ENCODE results near the gene ARHGAP26.

ARHGAP26 gene

DNA sequence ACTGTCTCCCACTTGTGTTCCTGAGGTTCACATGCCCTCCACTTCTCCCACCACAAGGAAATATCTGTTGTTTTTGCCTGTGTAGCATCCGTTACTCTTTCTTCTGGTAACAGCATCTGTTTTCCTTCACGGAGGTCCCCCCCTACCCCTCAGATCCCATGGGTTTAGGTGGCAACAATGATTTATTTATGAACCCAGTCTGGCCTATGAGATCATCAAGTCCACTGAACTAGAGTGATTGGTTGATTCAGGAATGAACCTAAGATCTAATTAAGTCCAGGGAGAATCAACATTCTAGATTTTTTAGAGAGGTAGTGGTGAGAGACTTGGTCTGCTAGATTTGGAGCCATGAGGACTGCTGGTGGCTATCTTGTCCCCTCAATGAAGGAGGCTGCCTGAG lies 466.5 kb downstream of the ARHGAP26 start:
- DNase-seq = no peak

DNA sequence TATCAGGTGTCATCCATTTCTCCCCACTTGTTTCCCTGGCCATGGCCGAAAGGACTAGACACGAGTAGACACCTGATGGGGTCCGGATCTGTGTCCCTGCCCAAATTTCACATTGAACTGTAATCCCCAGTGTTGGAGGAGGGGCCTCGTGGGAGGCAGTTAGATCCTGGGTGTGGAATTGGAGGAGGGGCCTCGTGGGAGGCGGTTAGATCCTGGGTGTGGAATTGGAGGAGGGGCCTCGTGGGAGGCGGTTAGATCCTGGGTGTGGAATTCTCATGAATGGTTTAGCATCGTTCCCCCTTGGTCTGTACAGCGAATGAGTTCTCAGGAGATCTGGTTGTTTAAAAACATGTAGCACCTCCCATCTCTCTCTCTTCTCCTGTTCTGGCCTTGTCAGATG lies 467.5 kb downstream of the ARHGAP26 start:
- no peak for DNase-seq

DNA sequence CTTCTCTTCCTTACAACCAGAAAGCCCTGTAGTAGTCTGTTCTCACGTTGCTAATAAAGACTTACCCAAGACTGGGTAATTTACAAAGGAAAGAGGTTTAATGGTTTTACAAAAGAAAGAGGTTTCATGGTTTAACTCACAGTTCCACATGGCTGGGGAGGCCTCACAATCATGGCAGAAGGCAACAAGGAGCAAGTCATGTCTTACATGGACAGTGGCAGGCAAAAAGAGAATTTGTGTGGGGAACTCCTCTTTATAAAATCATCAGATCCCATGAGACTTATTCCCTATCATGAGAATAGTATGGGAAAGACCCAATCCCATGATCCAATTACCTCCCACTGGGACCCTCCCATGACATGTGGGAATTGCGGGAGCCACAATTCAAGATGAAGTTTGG lies 468.4 kb downstream of the ARHGAP26 start:
- no peak for DNase-seq

DNA sequence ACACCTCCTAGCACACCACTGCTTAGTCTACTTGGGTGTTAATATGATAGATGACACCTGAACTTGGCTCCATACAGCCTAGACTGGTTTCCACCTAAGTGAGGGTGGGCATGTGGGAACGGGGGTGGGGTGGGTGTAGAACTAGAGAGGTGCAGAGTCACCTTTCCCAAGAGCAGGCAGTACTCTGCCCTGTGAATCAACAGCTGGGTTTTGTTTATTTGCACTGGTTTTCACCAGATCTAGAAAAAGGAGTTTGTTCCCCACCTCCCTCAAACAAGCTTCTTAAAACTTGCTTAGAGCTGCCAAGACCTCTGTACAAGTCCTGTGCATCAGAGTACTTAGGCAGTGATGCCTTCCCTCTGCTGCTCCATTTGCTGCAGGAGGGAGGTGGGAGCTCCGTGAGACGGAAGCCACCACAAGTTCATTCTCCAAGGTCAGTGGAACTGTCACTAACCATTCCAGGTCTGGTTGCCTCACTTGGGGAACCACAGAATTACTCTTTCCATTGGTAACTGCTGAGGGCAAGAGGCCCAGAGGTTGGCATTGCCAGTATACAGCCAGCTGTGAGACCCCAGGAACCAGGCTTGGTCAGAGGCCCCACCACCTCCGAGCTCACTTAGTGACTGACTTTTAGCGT lies 469.8 kb downstream of the ARHGAP26 start:
- DNase-seq = no peak

DNA sequence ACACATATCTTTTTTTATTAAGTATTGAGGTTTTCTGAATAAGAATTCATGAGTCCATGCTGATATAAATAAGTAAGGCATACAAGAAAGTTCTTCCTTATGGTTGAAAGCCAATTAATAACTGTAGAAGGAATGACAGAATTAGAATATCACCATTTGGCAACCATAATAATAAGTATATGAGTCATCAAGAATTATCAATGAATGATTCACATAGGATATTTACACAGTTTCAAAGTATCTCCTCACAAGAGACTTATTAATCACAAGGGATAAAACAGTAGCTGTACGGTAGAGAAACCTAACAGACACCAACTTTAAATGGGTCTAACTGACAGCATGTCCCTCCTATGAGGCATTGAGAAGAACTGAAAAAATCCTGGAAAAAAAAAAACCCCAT lies 471.7 kb downstream of the ARHGAP26 start:
- DNase-seq = no peak

DNA sequence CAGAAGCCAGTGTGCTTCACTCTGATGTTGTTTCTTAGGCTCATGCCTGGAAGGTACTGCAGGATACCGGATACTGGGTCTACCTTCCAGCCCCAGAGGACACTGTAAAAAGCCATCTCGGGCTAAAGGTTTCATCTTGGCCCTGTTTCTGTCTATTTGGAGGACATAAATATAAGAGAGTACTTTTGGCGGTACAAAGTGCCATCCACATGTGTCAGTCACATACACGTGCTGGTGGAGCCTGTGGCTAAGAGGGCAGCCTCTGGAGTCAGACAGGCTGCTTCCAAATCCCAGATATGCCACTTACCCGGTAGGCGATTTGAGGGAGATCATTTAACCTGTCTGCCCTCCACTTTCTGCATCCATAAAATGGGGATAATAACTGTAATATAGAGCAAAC lies 472.9 kb downstream of the ARHGAP26 start:
- no peak for DNase-seq

DNA sequence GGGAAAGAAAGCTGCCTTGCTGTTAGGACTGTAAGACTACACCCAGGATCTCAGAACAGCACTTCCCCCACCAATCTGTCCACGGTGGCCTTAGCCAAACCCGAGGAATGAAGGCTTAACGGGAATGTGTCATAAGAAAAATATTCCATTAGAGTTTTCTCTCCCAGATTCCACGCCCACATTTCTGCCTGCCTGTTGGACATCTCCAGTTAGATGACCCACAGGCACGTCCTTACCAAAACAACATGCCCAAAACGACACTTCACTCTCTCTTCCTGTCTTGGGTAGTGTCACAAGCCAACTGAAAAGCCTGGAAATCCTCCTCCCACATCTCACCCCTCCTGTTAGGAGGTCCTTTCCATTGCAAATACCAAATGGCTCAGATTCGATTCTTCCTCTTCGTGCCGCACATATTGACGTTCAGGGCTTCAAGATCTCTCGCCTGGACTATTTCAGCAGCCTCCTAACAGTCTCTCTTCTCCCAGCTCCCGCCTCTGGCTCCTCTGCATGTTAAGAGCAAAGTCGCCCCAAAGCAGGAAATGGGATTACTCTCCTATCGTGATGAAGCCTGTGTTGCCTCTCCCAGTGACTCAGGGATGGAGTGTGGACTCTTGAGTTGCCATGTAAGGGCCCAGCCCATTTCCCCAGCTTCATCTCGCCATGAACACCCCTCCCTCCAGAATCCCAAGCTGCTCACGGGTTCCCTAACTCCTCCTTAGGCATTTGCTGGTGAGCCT lies 474.0 kb downstream of the ARHGAP26 start:
- peak; percentile 98 for DNase-seq

DNA sequence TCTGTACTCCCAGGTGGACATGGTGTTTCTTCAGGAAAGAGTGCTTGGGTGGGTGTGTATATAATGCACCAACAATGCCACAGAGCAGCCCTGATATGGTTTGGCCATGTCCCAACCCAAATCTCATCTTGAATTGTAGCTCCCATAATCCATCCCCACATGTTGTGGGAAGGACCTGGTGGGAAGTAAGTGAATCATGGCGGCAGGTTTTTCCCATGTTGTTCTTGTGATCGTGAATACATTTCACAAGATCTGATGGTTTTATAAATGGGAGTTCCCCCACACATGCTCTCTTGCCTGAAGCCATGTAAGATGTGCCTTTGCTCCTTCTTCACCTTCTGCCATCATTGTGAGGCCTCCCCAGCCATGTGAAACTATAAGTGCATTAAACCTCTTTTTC lies 474.8 kb downstream of the ARHGAP26 start:
- DNase-seq = no peak

DNA sequence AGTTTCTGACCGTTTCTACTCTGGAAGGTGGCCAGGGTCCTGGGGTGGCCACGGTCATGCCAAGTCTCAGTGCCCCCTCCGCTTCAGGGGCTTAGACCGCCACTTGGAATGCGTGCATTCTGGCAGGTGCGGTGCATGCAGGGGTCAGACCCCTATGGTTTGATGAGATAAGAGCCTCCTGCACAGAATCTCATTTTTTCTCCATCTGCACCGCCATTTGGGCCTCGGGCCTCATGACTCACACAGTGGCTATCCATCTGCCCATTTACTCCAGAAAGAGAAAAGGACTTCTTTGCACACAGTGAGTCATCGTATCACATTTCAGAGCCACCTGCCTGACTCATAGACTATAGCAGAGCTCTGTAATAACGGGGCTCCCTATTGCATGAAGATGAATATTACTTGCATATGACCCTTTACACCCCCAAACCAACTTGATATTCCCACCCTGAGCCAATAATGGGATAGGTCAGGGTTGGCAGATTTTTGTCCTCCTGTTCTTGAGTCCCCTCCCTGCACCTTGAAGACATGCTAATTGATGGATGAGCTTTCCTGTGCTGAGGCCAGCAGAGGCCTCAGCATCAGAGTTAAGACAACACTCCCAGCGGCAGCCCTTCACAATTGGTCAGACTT lies 475.9 kb downstream of the ARHGAP26 start:
- peak; percentile 92 for DNase-seq

DNA sequence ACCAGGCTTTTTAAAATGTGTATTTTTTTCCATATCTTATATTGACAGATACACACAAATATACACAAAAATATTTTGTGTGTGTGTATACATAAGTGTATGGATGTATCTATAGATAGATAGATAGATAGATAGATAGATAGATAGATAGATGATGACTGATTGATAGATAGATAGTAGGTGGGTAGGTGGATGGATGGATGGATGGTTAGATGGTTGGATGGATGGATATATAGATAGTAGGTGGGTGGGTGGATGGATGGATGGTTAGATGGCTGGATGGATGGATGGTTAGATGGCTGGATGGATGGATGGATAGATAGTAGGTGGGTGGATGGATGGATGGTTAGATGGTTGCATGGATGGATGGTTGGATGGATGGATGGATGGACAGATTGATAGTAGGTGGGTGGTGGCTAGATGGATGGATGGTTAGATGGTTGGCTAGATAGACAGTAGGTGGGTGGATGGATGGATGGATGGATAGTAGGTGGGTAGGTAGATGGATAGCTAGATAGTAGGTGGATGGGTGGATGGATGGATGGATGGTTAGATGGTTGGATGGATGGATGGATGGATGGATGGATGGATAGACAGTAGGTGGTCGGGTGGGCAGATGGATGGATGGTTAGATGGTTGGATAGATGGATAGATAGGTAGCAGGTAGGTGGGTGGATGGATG lies 477.1 kb downstream of the ARHGAP26 start:
- DNase-seq = no peak

DNA sequence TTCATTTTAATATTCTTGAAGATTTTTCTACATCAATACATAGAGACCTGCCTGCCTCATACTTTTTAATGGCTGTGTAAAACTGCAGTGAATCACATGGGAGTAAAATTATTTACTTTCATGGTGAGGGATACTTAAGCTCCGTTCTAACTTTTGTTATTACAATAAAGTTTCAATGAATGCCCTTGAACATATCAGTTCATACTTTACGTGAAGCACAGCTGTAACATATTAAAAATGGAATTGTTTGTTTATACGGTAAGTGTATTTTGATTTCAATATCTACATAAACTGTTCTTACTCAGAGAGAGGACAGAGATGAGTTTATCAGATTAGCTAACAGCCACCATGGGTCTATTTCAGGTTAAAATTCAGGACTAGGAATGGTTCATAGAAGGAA lies 478.2 kb downstream of the ARHGAP26 start:
- DNase-seq = no peak

DNA sequence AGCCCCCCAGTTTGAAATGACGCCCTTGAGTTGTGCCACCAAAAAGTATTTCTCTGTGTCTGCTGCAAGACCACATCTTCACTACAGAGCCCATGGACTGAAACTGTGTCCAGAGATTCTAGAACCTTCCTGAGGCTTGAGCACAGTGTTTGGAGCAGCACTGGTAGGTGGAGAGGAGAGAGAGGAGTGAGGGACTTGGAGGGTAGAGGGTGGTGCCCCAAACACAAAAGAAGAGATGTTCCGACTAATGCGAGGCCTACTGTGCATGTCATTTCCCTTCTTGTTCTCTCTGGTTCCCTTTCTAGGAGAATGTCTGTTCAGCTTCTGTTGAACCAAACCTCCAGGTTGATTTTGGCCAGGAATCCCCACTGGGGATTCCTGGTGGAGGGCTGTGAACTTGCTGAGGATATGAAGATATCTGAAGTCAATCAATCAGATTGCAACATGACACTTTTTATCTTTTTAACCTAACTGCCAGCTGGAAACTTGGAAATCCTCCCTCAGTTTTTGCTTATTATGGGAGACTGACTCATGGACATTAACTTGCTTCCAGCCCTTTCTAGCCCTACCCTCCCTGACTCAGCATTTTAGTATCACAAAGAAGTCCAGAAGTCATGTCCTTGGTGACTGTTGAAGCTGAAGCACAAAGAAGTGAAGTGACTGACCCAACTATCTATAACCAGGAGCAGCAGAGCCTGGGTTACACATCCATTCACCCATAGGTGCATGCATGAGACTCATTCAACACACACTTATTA lies 478.8 kb downstream of the ARHGAP26 start:
- peak; percentile 48 for DNase-seq

DNA sequence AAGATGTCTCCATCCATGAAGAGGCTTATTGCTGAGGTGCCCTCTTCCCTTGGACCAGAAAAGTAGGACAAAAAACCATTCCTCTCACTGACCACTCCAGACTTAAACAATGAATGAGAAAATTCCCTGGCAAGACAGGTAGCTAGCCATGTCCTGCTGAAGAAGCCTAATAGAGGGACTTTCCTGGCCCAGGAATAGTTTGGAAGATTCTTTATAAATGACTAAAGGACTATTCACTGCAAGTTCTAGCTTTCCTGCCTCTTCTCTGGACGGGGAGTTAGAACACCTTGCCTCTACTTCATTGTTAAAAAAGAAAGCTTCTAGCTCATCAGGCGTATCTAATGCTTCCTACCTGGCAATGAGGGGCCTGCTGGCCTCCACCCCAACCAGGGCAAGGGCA lies 479.7 kb downstream of the ARHGAP26 start:
- no peak for DNase-seq

DNA sequence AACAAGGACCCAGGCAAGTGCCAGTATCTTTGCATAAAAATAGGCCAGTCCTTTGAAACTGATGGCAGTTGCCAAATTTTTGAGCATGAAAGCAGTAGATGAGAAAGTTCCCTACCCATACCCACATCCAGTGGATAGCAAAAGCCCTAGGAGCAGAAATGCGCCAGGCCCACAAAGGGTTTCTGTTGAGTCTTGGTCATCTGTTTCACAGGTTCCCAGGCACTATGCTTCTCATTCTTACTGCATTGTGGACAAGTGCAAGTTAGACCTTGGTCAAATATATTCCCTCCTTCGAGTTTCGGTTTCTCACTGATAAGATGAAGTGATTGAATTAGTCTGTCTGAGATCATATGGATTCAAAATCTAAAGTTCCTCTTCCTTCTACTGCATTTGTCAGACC lies 481.0 kb downstream of the ARHGAP26 start:
- DNase-seq = no peak

DNA sequence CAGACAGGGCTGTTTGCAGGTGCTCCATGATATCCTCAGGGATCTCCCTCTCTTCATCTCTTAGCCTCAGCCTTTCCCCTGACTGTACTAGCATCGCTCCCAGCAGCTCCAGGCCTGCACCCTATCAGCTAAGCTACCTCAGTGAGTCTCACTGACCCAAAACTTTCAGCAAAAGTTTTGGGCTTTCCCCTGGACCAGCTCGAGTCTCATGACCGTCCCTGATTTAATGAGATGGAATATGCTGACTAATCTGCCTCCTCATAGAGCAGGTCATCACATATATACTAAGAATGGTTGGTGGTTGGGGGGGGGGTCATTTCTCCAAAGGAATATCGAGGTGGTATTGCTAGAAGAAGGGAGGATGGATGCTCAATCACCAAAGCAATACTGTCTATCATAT lies 481.8 kb downstream of the ARHGAP26 start:
- DNase-seq = no peak

DNA sequence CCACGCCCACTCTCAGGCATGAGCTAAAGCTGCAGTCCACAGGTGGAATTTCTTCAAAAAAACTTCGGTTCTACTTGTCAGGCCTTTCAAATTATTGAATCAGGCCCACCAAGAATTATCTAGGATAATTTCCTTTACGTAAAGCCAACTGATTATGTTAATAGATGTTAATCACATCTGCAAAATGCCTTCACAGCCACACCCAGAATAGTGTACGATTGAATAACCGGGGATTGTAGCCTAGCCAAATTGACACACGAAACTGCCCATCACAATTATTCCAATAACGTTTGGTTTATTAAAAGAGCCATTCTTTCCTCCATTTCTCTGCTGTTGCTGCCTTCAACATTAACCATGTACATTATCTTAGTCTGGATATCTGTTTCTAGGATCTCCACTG lies 484.6 kb downstream of the ARHGAP26 start:
- DNase-seq = no peak

DNA sequence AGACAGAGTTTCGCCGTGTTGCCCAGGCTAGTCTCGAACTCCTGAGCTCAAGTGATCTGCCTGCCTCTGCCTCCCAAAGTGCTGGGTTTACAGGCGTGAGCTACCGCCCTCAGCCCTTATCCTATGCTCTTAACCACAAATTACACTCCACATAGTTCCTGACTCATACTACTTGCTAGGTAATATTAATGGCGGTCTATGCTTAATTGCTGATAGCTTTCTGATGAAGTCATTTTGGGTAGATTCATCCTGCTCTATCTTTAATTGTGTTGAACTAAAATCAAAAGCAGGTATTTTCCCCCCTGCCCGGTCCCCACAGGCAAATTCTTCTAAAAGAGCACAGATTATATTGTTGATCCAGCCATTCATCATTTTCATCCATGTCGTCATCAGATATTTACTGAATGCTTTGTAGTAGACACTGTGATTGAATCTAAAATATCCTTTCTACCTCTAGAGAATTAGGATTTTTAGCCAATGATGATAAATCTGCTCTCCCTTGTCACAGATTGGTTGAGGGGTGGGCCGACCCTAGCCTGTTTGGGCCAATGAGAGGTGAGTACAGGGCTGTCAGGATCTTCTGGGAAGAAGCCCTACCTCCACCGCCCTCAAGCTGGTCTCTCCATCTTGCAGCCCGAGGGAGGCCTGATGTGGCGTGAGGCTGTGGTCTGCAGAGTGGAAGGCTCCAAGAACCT lies 488.5 kb downstream of the ARHGAP26 start:
- DNase-seq = no peak

DNA sequence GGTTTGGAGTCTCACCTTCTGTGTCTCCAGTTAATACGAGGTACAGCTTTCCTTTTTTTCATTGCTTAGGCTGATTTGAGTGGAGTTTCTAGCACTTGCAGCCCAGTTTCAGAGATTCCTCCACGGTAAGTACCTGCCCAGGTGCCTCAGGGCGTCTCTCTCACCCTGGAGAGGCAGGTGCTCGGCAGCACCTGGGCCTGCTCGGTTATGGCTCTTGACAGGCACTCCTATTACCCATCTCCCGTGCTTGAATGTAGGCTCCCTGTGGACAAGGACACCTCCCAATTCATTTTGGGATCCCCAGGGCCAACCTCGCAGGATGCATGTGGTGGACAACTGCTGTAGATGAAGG lies 489.1 kb downstream of the ARHGAP26 start:
- no peak for DNase-seq

DNA sequence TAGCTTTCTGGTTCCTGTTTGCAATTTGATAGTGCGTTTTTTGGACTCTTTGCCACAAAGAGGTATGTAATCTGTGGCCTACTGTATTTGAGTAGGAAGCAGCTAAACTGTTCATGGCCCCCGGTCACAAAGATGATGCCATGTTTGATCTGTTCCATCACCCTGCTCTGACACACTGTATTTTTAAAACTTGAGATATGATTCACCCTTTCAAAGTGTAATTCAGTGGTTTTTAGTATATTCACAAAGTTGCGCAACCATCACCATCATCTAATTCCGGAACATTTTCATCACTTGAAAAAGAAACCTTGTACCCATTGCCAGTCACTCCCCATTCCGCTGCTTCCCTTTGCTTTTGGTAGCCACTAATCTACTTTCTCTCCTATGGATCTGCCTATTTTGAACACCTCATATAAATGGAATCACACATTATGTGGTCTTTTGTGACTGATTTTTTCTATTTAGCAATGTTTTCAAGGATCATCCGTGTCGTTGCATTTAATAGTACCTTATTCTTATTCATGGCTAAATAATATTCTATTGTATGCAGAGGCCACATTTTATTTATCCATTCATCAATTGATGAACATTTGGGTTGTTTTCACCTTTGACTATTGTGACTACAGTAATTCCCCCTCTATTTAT lies 491.7 kb downstream of the ARHGAP26 start:
- peak; percentile 11 for DNase-seq

DNA sequence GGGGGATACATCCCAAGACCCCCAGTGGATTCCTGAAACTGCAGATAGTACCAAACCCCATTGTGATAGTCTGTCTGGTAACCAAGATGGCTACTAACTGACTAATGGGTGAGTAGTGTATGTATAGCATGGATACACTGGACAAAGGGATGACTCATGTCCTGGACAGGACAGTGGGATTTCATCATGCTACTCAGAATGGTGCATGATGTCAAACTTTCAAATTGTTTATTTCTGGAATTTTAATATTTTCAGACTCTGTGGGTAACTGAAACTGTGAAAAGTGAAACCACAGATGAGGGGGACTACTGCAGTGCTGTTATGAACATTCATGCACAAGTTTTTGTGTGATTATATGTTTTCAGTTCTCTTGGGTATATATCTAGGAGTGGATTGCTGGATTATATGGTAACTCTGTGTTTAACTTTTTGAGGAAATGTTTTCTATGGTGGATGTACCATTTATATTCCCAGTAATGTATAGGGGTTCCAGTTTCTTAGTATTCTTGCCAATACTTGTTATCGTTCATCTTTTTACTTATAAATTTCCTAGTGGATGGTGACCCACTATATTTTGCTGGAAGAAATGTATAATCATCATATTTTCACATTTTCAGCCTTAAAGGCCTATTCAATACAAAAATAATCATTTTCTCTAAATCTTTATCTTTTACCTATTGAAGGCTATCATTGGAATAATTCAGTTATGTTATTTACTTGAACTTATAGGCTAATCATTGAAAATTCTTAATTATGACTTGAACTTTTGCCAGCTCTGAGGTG lies 492.4 kb downstream of the ARHGAP26 start:
- peak; percentile 8 for DNase-seq

DNA sequence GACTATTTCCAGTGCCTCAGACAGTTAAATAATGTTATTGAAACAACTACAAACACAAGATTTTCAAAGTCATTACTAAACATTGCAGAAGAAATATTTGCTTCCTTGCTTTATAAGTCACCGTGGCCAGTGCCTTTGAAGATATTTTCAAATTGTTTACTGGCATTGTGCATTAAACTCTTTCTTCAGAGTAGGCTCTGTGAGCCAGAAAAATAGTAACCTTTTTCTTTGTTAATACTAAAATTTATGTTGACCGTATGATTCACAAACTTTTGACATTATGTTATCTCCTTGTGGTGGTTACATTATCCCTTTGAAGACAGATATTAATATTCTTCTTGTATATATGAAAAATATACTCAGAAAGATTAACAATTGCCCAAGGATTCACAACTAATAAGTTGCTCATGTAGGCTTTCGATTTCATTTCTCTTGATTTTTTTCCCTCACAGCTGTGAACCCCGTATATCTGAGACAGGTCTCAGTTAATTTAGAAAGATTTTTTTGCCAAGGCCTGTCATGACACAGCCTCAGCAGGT lies 493.2 kb downstream of the ARHGAP26 start:
- DNase-seq = no peak

Data from amniotic stem cell (primary cell).